HG02884 (cell line): ENCODE measurements around the gene STK38L.
"Not testable (repeated sequence)": the region's sequence is repeated elsewhere in the genome, so short reads cannot be mapped to it uniquely, and the experiment has no call there.

Experiments used
- ATAC-seq: cut with Tn5 transposase; IDR thresholded peaks from one replicate; pipeline ENCODE4 v1.9.1; 2021; ENCODE audit warnings: mild to moderate bottlenecking, moderate library complexity; ENCODE audit not compliant: unreplicated experiment

STK38L gene

GRCh38 chr12:27226407-27226929 lies 17.6 kb upstream of the STK38L start:
- no peak for ATAC-seq

- ATAC-seq = no peak
Observed at GRCh38 chr12:27229367-27229766, 14.7 kb upstream of the STK38L start.

GRCh38 chr12:27231374-27231773 lies 12.7 kb upstream of the STK38L start:
- not testable (repeated sequence) for ATAC-seq

GRCh38 chr12:27233814-27234213 lies 10.3 kb upstream of the STK38L start:
- no peak for ATAC-seq

DNA sequence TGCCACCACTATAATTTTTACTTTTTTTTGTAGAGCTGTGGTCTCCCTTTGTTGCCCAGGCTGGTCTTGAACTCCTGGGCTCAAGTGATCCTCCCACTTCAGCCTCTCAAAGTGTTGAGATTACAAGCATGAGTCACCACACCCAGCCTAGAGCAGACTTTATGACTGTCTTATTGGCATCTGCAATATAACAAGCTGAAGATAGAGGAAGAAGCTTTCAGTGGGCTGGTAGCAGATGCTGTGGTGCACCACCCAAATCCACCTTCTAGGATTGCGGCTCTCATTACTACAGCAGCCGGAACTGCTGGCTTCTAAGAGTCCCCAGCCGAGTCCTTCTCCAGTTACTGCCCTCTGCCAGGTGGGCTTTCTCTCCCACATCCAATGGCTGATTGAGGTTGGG lies 7.6 kb upstream of the STK38L start:
- ATAC-seq = no peak

GRCh38 chr12:27237790-27238771 lies 6.0 kb upstream of the STK38L start:
- peak; percentile 52 for ATAC-seq

DNA sequence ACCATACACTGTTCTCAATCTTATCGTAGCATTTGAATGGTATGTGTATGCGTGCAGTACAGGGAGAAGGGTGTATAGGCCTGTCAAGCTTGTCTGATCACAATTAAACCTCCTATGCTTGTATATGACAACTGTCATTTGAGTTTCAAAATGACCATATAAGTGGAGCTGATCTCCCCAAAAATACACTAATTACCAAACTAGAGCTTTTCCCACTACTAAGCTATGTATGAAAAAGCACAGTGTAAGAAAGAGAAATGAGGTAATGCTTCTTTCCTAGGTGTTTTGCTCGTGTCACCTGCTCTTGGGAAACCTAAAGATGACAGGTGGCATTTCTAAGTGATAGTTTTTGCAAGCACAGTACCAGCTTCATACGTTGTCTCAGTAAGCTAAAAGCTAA lies 1.1 kb upstream of the STK38L start:
- no peak for ATAC-seq

DNA sequence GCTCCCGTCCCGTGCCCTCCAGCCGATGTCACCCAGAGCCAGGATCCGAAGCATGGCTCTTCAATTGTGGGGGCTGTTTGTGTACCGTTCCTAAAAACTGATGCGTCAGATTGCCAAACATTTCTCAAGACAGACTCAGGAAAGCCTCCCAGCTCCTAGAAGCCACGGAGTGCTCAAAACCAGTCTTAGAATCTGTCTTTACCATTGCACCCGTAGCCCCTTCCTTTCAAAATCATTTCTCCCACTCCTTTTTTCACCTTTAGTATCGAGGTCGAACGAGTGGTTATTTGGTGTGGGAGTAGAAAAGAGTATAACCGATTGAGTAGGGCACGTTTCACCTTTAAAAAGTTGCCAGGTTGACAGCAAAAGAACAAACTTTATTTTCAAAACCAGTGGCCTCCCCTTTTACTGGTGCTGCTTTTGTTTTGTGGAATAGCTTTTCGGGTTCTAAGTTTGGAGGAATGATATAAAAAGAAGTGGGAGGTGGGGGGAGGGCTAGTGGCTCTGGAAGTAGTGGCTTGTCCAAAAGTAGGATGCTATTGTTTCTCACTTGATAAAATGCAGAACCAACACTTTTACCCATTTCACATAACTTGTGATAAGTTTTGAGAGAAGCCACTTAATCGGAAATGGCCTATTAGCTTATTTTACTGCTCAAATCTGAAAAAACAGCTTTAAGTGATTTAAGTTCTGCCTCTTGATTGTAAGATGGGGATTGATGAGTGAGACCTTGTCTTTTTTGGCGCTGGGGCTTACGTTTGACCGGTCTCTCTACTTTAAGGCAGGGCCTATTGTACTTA lies 803 bp downstream of the STK38L start:
- no peak for ATAC-seq

- no peak for ATAC-seq
Observed at GRCh38 chr12:27246141-27246540, 2.1 kb downstream of the STK38L start.

DNA sequence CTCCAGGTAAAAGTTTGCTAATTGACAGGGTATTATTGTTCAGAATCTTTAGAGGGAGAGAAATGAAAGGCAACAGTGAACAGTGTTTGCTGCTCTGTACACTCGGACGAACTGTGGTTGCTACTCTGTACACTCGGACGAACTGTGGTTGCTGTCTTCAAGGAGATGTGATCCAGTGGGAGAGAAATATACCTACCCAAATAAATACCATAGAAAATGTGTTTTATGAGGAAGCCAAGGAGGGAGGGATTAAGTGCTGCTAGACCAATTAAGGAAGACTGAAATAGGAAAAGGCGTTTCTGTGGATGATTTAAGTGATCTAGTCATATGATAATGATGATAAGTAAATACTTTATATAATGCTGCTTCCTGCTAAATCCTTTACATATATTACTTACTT lies 2.7 kb downstream of the STK38L start:
- ATAC-seq = no peak

DNA sequence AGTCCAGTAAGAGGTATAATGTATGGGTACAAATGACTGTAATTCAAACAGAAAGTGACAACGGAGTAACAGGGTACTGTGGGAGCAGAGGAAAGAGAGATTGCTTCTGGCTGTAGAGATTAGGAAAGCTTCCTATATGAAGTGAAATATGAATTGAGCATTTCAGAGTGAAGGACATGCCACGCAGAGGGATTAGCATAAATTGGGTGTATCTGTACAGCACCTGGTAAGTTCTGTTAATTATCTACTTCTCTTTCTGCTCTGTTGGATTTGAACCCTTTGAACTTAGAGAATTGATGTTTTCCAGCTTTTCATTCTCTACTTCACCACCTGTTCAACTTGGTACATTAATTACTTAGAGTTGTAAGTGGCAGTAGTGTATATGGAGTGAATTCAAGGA lies 8.8 kb downstream of the STK38L start:
- ATAC-seq = no peak

DNA sequence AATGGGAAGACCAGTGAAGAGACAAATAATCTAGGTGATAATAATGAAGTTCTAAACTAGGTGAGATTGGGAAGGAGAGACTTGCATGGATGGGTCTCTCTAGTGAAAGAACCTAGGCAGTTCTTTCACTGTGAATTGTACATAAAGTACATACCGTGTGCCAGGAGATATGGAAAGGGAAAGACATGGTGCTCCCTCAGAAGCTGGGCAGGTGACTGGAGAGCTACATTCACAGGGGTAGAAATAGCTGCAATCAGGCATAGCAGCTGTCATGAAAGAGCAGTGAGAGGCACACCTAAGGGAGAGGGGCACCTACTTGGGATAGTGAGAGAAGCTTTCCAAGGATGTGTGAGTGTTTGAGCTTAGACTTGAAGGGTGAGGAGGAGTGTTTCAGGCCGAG lies 9.3 kb downstream of the STK38L start:
- ATAC-seq = no peak

GRCh38 chr12:27255806-27256205 lies 11.7 kb downstream of the STK38L start:
- no peak for ATAC-seq

DNA sequence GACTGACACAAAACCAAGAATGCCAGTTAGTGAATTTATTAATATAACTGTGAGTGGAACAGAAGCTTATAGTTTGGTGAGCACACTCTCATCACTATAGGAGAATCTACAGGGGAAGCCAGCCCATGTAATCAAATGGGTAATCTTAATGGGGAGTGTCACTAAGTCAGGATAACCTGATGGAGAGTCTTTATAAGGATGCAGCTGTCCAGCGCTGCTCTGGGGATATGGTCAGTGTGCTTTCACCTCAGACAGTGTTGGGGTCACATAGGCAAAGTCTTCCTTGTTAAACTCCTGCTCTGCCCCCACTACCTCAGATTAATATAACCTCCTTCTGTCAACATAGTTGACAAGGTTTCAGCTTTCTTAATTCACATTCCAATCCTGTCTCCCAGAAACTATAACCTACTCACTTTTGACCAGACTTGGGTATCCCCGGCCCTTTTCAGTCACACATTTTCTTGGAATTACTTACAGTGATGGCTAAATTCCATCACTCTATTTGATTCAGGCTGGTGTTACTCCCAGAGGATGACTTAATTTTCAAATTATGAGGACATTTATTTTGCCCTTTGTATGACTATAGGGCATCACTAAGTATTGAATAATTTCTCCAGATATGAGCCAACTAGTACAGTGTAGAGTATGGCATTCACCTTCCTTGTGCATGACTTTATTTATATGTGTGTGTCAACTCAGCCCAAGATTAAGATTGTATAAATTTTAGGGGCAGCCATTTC lies 13.2 kb downstream of the STK38L start:
- no peak for ATAC-seq

GRCh38 chr12:27260746-27261145 lies 16.7 kb downstream of the STK38L start:
- ATAC-seq = no peak

- no peak for ATAC-seq
Observed at GRCh38 chr12:27261866-27262265, 17.8 kb downstream of the STK38L start.

GRCh38 chr12:27270148-27270547 lies 26.1 kb downstream of the STK38L start:
- ATAC-seq = no peak

- ATAC-seq = no peak
Observed at GRCh38 chr12:27271206-27271605, 27.1 kb downstream of the STK38L start.

DNA sequence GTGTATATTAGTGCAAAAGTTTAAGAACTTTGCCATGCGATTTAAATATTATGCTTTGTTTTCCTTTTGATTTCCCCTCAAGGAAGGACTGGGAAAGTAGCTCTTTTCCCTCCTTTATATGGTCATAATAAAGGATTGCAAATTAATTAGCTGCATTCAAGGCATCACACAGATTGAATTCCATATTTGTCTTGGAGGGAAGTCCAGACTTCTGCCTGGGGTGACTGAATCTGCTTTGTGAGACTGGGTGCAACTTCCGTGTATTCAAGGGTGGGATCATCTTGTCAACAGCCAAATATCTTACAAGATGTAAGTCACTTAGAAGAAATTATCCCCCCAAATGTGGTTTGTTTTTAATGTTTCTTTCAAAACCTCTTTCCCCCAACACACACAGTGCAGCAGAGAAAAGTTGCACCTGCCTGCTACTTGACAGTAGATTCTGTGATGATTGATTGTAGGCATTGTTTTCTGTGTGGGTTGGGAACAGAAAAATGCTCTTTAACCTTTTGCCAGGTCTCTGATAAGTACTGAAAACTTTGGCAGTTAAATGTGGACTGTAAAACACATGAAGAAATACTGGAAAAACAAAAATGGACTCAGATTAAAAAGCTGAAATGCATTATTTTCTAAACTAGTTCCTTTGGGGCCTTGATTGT lies 28.4 kb downstream of the STK38L start:
- ATAC-seq = no peak

- ATAC-seq = no peak
Observed at GRCh38 chr12:27273114-27273513, 29.0 kb downstream of the STK38L start.
